K562 (cell line): ENCODE results near the gene SGMS1.

Experiments
- CREB3L1 ChIP-seq: fragments of 450-650 bp; IDR thresholded peaks from 2 replicates; pipeline ENCODE4 v1.6.1; 2014; ENCODE audit warnings: low read depth, mild to moderate bottlenecking, moderate library complexity, borderline replicate concordance
- MTA1 ChIP-seq: fragments of 450-650 bp; IDR thresholded peaks from 2 replicates; pipeline ENCODE4 v1.6.1; 2017; ENCODE audit warnings: borderline replicate concordance
- TCF7 ChIP-seq: sonication (generic); IDR thresholded peaks from 2 replicates; pipeline ENCODE4 v1.6.1; 2016; ENCODE audit warnings: antibody characterized with exemption, borderline replicate concordance
- YY1 ChIP-seq, 3 experiments: IDR thresholded peaks; 2 replicates each; pipeline ENCODE4 v1.6.1; 2011; ENCODE audit warnings: low read length in 2 of 3, mild to moderate bottlenecking in 2 of 3, moderate library complexity in 2 of 3, borderline replicate concordance in 1 of 3, control low read depth in 1 of 3, low read depth in 1 of 3; ENCODE audit not compliant: insufficient read depth in 3 of 3, insufficient replicate concordance in 2 of 3, control insufficient read depth in 1 of 3, insufficient read length in 1 of 3; ENCODE audit errors: extremely low read depth in 1 of 3
- ZC3H4 ChIP-seq: sonication (generic); formaldehyde crosslinking; IDR thresholded peaks from 2 replicates; pipeline ENCODE4 v1.9.0; 2021; ENCODE audit warnings: missing genetic modification reagents, borderline replicate concordance

DNA sequence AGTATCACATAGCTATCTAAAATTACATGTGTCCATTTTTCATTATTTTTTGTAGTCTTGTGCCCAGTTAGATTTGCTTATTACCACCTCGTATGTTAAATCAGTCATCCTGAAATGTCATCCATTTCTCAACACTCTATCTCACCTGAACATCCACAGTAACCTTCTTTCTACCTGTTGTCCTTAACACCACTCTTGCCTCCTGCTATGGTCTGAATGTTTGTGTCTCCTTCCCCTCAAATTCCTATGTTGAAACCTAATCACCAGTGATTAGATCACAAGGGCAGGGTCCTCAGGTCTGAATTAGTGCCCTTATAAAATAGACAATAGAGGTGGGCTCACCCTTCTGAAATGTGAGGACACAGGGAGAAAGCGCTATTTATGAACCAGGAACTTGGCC lies 292.3 kb downstream of the SGMS1 start:
- TF ChIP-seq MTA1 (no peak), ZC3H4 (CRISPR knock-in tag) (no peak), CREB3L1 (no peak), YY1 (IDR thresholded peaks at IDR 0.05; ENCODE audit: borderline replicate concordance in 1 of 3, control insufficient read depth in 1 of 3, extremely low read depth in 1 of 3, insufficient read depth in 3 of 3, insufficient read length in 1 of 3, insufficient replicate concordance in 2 of 3, low read depth in 1 of 3, low read length in 2 of 3) (no peak), TCF7 (no peak)
